PC-9 (cell line): ENCODE measurements around the gene KLRK1.
"Not testable (repeated sequence)": the region's sequence is repeated elsewhere in the genome, so short reads cannot be mapped to it uniquely, and the experiment has no call there.

Experiments used
- EZH2 ChIP-seq: fragments of 200-600 bp; sonication (generic); IDR thresholded peaks from 2 replicates; pipeline ENCODE4 v1.8.0; 2017; ENCODE audit warnings: antibody characterized with exemption, low read depth
- TF ChIP-seq, protein P1 (sequence below): fragments of 200-600 bp; sonication (generic); conservative IDR thresholded peaks from 2 replicates; pipeline ENCODE4 v1.6.1; 2017; ENCODE audit warnings: mixed run types, antibody characterized with exemption, mild to moderate bottlenecking, moderate library complexity

DNA sequence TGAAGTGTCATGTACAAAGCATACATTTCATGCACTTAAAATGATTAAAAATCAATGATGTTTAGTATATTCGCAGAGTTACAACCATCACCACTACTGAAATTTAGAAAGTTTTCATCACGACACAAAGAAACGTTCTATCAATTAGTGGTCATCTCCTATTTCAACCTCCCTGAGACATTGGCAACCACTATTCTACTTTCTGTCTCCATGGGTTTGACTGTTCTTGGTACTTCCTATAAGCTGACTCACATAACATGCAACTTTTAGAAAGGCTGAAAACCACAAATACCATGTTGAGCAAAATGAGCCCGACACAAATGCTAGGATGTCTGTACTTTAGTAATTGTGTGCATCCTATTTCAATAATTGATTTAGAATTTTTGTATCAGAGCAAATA, 40.8 kb upstream of the KLRK1 start:
- TF ChIP-seq, protein P1, sequence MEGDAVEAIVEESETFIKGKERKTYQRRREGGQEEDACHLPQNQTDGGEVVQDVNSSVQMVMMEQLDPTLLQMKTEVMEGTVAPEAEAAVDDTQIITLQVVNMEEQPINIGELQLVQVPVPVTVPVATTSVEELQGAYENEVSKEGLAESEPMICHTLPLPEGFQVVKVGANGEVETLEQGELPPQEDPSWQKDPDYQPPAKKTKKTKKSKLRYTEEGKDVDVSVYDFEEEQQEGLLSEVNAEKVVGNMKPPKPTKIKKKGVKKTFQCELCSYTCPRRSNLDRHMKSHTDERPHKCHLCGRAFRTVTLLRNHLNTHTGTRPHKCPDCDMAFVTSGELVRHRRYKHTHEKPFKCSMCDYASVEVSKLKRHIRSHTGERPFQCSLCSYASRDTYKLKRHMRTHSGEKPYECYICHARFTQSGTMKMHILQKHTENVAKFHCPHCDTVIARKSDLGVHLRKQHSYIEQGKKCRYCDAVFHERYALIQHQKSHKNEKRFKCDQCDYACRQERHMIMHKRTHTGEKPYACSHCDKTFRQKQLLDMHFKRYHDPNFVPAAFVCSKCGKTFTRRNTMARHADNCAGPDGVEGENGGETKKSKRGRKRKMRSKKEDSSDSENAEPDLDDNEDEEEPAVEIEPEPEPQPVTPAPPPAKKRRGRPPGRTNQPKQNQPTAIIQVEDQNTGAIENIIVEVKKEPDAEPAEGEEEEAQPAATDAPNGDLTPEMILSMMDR: not testable (repeated sequence)
- not testable (repeated sequence) for TF ChIP-seq EZH2
